HL-60 (cell line): Measurements from ENCODE around the gene DARS1.

Source experiments
- GABPA ChIP-seq: IDR thresholded peaks from 2 replicates; pipeline ENCODE4 v1.6.1; 2012; ENCODE audit warnings: low read depth
- POLR2AphosphoS5 ChIP-seq: IDR thresholded peaks from 2 replicates; pipeline ENCODE4 v1.6.1; 2012; ENCODE audit warnings: low read depth
- SPI1 ChIP-seq: IDR thresholded peaks from 2 replicates; pipeline ENCODE4 v1.6.1; 2012; ENCODE audit warnings: low read depth, mild to moderate bottlenecking, borderline replicate concordance
- TF ChIP-seq, protein P1 (sequence below): IDR thresholded peaks from one replicate; pipeline ENCODE4 v1.5.1; 2011; ENCODE audit warnings: low read length, control low read depth, inconsistent platforms; ENCODE audit not compliant: insufficient read depth
- TF ChIP-seq, protein P2 (sequence below): IDR thresholded peaks from 2 replicates; pipeline ENCODE4 v1.6.1; 2012; ENCODE audit warnings: low read depth; ENCODE audit not compliant: insufficient replicate concordance

DNA sequence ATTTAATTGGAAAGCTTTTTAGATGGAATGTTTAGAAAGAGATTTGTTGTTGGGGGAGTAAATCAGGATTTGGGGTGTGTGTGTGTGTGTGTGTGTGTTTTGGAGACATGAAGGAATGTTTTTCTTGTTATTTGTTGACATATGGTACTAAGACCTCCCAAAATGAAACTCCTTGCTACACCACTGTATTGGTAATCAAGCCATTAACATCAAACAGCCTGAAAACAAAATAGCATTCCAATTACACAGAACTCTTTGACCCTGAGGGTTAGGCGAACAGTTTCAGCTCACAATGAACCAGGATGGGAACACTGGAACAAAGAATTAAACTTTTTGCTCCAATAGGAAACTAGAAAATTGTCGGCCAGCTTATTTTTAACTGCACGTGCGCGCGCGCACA is 41.7 kb upstream of the DARS1 start:
- TF ChIP-seq, protein P1, sequence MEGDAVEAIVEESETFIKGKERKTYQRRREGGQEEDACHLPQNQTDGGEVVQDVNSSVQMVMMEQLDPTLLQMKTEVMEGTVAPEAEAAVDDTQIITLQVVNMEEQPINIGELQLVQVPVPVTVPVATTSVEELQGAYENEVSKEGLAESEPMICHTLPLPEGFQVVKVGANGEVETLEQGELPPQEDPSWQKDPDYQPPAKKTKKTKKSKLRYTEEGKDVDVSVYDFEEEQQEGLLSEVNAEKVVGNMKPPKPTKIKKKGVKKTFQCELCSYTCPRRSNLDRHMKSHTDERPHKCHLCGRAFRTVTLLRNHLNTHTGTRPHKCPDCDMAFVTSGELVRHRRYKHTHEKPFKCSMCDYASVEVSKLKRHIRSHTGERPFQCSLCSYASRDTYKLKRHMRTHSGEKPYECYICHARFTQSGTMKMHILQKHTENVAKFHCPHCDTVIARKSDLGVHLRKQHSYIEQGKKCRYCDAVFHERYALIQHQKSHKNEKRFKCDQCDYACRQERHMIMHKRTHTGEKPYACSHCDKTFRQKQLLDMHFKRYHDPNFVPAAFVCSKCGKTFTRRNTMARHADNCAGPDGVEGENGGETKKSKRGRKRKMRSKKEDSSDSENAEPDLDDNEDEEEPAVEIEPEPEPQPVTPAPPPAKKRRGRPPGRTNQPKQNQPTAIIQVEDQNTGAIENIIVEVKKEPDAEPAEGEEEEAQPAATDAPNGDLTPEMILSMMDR, result no peak
- TF ChIP-seq, protein P2, sequence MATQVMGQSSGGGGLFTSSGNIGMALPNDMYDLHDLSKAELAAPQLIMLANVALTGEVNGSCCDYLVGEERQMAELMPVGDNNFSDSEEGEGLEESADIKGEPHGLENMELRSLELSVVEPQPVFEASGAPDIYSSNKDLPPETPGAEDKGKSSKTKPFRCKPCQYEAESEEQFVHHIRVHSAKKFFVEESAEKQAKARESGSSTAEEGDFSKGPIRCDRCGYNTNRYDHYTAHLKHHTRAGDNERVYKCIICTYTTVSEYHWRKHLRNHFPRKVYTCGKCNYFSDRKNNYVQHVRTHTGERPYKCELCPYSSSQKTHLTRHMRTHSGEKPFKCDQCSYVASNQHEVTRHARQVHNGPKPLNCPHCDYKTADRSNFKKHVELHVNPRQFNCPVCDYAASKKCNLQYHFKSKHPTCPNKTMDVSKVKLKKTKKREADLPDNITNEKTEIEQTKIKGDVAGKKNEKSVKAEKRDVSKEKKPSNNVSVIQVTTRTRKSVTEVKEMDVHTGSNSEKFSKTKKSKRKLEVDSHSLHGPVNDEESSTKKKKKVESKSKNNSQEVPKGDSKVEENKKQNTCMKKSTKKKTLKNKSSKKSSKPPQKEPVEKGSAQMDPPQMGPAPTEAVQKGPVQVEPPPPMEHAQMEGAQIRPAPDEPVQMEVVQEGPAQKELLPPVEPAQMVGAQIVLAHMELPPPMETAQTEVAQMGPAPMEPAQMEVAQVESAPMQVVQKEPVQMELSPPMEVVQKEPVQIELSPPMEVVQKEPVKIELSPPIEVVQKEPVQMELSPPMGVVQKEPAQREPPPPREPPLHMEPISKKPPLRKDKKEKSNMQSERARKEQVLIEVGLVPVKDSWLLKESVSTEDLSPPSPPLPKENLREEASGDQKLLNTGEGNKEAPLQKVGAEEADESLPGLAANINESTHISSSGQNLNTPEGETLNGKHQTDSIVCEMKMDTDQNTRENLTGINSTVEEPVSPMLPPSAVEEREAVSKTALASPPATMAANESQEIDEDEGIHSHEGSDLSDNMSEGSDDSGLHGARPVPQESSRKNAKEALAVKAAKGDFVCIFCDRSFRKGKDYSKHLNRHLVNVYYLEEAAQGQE, result no peak
- no peak for TF ChIP-seq POLR2AphosphoS5
- no peak for TF ChIP-seq GABPA
- no peak for TF ChIP-seq SPI1
